ENCODE data around the gene CNTLN.
"Not testable (repeated sequence)": the region's sequence is repeated elsewhere in the genome, so short reads cannot be mapped to it uniquely, and the experiment has no call there.

Gene CNTLN

GRCh38 chr9:17171309-17172094 lies 36.7 kb downstream of the CNTLN start:
- no peak for DNase-seq (ENCODE audit: low read depth, low spot score)

GRCh38 chr9:17177496-17177895 lies 42.7 kb downstream of the CNTLN start:
- not testable (repeated sequence) for DNase-seq (ENCODE audit: low read depth, low spot score)

GRCh38 chr9:17185481-17186029 lies 50.7 kb downstream of the CNTLN start:
- DNase-seq (ENCODE audit: low read depth, low spot score), result no peak

GRCh38 chr9:17191082-17191481 lies 56.2 kb downstream of the CNTLN start:
- DNase-seq (ENCODE audit: low read depth, low spot score), result no peak

- DNase-seq (ENCODE audit: low read depth, low spot score), result no peak
These were observed 69.8 kb downstream of the CNTLN start for GRCh38 chr9:17204611-17205152.

GRCh38 chr9:17216011-17216410 lies 81.2 kb downstream of the CNTLN start:
- no peak for DNase-seq (ENCODE audit: low read depth, low spot score)

- DNase-seq (ENCODE audit: low read depth, low spot score), result no peak
These were observed 81.8 kb downstream of the CNTLN start for GRCh38 chr9:17216646-17217045.

- DNase-seq (ENCODE audit: low read depth, low spot score), result no peak
These were observed 82.4 kb downstream of the CNTLN start for GRCh38 chr9:17217272-17217671.

GRCh38 chr9:17219261-17219660 lies 84.4 kb downstream of the CNTLN start:
- no peak for DNase-seq (ENCODE audit: low read depth, low spot score)

GRCh38 chr9:17222932-17223331 lies 88.1 kb downstream of the CNTLN start:
- DNase-seq (ENCODE audit: low read depth, low spot score), result no peak

- DNase-seq (ENCODE audit: low read depth, low spot score), result no peak
These were observed 90.6 kb downstream of the CNTLN start for GRCh38 chr9:17225407-17225806.

GRCh38 chr9:17229945-17230560 lies 95.2 kb downstream of the CNTLN start:
- DNase-seq (ENCODE audit: low read depth, low spot score), result peak; percentile 1

- no peak for DNase-seq (ENCODE audit: low read depth, low spot score)
These were observed 95.8 kb downstream of the CNTLN start for GRCh38 chr9:17230646-17231045.

- no peak for DNase-seq (ENCODE audit: low read depth, low spot score)
These were observed 101.3 kb downstream of the CNTLN start for GRCh38 chr9:17236147-17236546.

- DNase-seq (ENCODE audit: low read depth, low spot score), result no peak
These were observed 111.9 kb downstream of the CNTLN start for GRCh38 chr9:17246770-17247169.

GRCh38 chr9:17251100-17251499 lies 116.3 kb downstream of the CNTLN start:
- no peak for DNase-seq (ENCODE audit: low read depth, low spot score)

- peak; percentile 17 for DNase-seq (ENCODE audit: low read depth, low spot score)
These were observed 133.8 kb downstream of the CNTLN start for GRCh38 chr9:17268531-17269188.

- no peak for DNase-seq (ENCODE audit: low read depth, low spot score)
These were observed 135.0 kb downstream of the CNTLN start for GRCh38 chr9:17269799-17270198.

GRCh38 chr9:17272536-17272935 lies 137.7 kb downstream of the CNTLN start:
- no peak for DNase-seq (ENCODE audit: low read depth, low spot score)

- DNase-seq (ENCODE audit: low read depth, low spot score), result no peak
These were observed 145.6 kb downstream of the CNTLN start for GRCh38 chr9:17280350-17281012.

- DNase-seq (ENCODE audit: low read depth, low spot score), result not testable (repeated sequence)
These were observed 155.8 kb downstream of the CNTLN start for GRCh38 chr9:17290673-17291072.

- no peak for DNase-seq (ENCODE audit: low read depth, low spot score)
These were observed 156.9 kb downstream of the CNTLN start for GRCh38 chr9:17291766-17292165.
